ENCODE measurements around the gene VAV2.
A peak's percentile ranks its signal among the peaks of the same experiment; 100 is the strongest.

VAV2 gene

DNA sequence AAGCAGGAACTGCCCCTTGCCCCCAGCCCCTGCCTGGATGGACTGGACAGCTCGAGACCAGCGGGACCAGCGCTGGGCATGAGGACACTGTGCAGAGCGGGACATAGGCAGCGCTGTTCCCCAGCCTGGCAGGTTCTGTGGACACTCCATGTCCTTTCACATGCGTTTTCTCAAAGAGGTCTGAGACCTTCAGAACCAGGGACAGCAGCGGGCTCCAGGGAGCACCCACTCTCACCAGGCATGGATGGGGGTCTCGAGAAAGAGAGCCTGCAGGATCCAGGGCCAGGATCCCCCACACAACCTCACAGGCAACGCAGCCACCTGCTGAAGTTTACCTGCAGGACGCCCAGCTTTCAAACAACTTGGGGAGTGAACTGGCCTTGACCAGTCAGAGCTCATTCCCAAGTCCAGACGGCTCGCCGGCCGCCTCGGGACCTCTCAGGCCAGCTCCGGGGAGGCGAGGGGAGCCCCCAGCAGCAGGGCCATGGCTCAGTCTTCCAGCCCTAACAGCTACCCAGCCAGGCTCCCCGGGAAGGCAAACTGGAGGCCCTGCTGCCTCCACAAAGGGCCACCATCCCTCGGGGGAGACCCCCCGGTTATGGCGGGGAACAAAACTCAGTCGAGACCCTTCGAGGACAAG lies 181.4 kb downstream of the VAV2 start:
- ChIA-PET CTCF (interaction anchor here (1.3 kb wide), 1 partner anchor 183 kb away, joined by 7 read pairs; no protein-coding TSS in a partner anchor), POLR2A (ENCODE audit: low non-redundant PET) (no interaction called here)

DNA sequence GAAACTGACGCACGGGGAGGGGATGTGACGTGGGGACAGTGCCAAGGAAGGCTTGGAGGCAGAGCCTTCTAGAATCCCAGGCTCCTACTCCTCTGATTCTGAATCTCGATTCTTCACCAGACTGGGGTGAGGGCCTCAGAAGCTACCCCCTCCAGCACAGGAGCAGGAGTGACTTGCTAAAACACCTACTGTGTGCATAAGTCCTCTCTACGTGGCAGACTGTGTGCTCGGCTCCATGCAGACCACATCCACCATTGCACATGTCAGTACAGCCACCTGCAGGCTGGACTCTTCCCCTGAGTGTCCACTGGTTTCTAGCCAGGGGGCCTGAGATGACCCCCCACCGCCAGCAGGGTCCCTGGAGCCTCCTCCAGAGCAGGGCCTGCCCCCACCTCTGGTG lies 182.8 kb downstream of the VAV2 start:
- H3K27ac ChIP-seq, result peak overlapping the region; percentile 63; the same call in 1 of the 2 replicates
- CTCF ChIA-PET, result interaction anchor here (0.9 kb wide), 1 partner anchor 185 kb away, joined by 8 read pairs; no protein-coding TSS in a partner anchor
- POLR2A ChIA-PET (ENCODE audit: low non-redundant PET), result no interaction called here
- TF ChIP-seq, protein P1, sequence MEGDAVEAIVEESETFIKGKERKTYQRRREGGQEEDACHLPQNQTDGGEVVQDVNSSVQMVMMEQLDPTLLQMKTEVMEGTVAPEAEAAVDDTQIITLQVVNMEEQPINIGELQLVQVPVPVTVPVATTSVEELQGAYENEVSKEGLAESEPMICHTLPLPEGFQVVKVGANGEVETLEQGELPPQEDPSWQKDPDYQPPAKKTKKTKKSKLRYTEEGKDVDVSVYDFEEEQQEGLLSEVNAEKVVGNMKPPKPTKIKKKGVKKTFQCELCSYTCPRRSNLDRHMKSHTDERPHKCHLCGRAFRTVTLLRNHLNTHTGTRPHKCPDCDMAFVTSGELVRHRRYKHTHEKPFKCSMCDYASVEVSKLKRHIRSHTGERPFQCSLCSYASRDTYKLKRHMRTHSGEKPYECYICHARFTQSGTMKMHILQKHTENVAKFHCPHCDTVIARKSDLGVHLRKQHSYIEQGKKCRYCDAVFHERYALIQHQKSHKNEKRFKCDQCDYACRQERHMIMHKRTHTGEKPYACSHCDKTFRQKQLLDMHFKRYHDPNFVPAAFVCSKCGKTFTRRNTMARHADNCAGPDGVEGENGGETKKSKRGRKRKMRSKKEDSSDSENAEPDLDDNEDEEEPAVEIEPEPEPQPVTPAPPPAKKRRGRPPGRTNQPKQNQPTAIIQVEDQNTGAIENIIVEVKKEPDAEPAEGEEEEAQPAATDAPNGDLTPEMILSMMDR (conservative IDR thresholded peaks at IDR 0.05; ENCODE audit: low read depth), result no peak
- DNase-seq (ENCODE audit: low spot score), result no peak

More for the DNA sequence above, 181.4 kb downstream of the VAV2 start:
- TF ChIP-seq, protein P1 (conservative IDR thresholded peaks at IDR 0.05; ENCODE audit: low read depth), result no peak
- peak overlapping the region; percentile 24 for H3K27ac ChIP-seq
- no peak for DNase-seq (ENCODE audit: low spot score)

- H3K27ac ChIP-seq, result peak overlapping the region; percentile 63
- CTCF ChIA-PET, result no interaction called here
- POLR2A ChIA-PET (ENCODE audit: low non-redundant PET), result no interaction called here
- TF ChIP-seq, protein P1 (conservative IDR thresholded peaks at IDR 0.05; ENCODE audit: low read depth), result no peak
- DNase-seq (ENCODE audit: low spot score), result no peak
These were observed 184.3 kb downstream of the VAV2 start for GRCh38 chr9:133807818-133808217.

GRCh38 chr9:133807037-133807436 lies 185.1 kb downstream of the VAV2 start:
- ChIA-PET CTCF (interaction anchor here (0.6 kb wide), 1 partner anchor 31 kb away, joined by 3 read pairs; no protein-coding TSS in a partner anchor), POLR2A (ENCODE audit: low non-redundant PET) (no interaction called here)
- no peak for DNase-seq (ENCODE audit: low spot score)
- TF ChIP-seq, protein P1 (conservative IDR thresholded peaks at IDR 0.05; ENCODE audit: low read depth), result no peak
- peak overlapping the region; percentile 63 for H3K27ac ChIP-seq

DNA sequence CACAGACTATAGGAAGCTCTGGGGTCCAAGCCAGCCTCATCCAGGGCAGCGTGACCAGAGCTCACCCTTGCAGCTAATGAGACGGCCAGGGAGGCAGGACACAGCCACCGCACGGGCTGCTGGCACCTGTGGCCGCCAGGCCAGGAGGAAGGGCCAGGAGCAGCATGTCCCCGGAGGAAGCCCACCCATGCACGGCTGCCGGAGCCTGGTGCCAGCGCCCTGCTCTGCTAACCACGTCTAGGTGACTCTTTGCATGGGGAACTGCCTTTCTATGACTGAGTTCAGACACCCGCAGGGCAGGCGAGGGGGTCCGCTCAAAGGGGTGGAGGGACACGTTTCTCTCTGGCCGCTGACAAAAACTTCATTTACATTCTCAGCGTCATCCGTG lies 185.5 kb downstream of the VAV2 start:
- TF ChIP-seq, protein P1 (conservative IDR thresholded peaks at IDR 0.05; ENCODE audit: low read depth), result no peak
- ChIA-PET POLR2A (ENCODE audit: low non-redundant PET) (no interaction called here), CTCF (interaction anchor here (0.6 kb wide), 1 partner anchor 31 kb away, joined by 3 read pairs; no protein-coding TSS in a partner anchor)
- DNase-seq (ENCODE audit: low spot score), result no peak
- peak overlapping the region; percentile 63 for H3K27ac ChIP-seq

- H3K27ac ChIP-seq, result peak overlapping the region; percentile 63
- no peak for DNase-seq (ENCODE audit: low spot score)
- TF ChIP-seq, protein P1 (conservative IDR thresholded peaks at IDR 0.05; ENCODE audit: low read depth), result no peak
- ChIA-PET CTCF (no interaction called here), POLR2A (ENCODE audit: low non-redundant PET) (no interaction called here)
These were observed 186.1 kb downstream of the VAV2 start for GRCh38 chr9:133805876-133806622.

Measured in RWPE1 (cell line).